Neural progenitor cell (in vitro differentiated cells): ENCODE results near the gene C2orf76.

Experiments used
- CTCF ChIP-seq: fragments of 200-600 bp; sonication (generic); IDR thresholded peaks from 2 replicates; pipeline ENCODE4 v1.5.1; 2017; ENCODE audit warnings: antibody characterized with exemption, mild to moderate bottlenecking
- EZH2 ChIP-seq: fragments of 200-600 bp; sonication (generic); IDR thresholded peaks from 2 replicates; pipeline ENCODE4 v1.6.1; 2017; ENCODE audit warnings: antibody characterized with exemption, mild to moderate bottlenecking, moderate library complexity
- EZH2phosphoT487 ChIP-seq: fragments of 200-600 bp; sonication (generic); IDR thresholded peaks from 2 replicates; pipeline ENCODE4 v1.6.1; 2017; ENCODE audit warnings: antibody characterized with exemption

GRCh38 chr2:119405151-119405550, 38.5 kb upstream of the C2orf76 start:
- no peak for TF ChIP-seq CTCF
- TF ChIP-seq EZH2: no peak
- TF ChIP-seq EZH2phosphoT487: no peak
